Limb (tissue), 2 donors: ENCODE measurements around the gene FRY.

Experiments
- DNase-seq, 2 donors: peaks; one replicate each; pipeline ENCODE4 v3.0.0-alpha.2; 2016; ENCODE audit errors: extremely low spot score in 2 of 2

The FRY gene

GRCh38 chr13:32016119-32016518, 15.5 kb upstream of the FRY start:
- DNase-seq = no peak

GRCh38 chr13:32016631-32017030, 14.9 kb upstream of the FRY start:
- no peak for DNase-seq

GRCh38 chr13:32017474-32017873, 14.1 kb upstream of the FRY start:
- DNase-seq = no peak

GRCh38 chr13:32019612-32020233, 11.9 kb upstream of the FRY start:
- peak; percentile 62 to 67 for DNase-seq

GRCh38 chr13:32021785-32022184, 9.8 kb upstream of the FRY start:
- no peak for DNase-seq

- DNase-seq = no peak
Observed at GRCh38 chr13:32022311-32022710, 9.3 kb upstream of the FRY start.

- no peak for DNase-seq
Observed at GRCh38 chr13:32023096-32023495, 8.5 kb upstream of the FRY start.

GRCh38 chr13:32023698-32024097, 7.9 kb upstream of the FRY start:
- no peak for DNase-seq

- DNase-seq = no peak
Observed at GRCh38 chr13:32024750-32025149, 6.8 kb upstream of the FRY start.

- no peak for DNase-seq
Observed at GRCh38 chr13:32025730-32026129, 5.8 kb upstream of the FRY start.

GRCh38 chr13:32026623-32027022, 5.0 kb upstream of the FRY start:
- no peak for DNase-seq

GRCh38 chr13:32028711-32029110, 2.9 kb upstream of the FRY start:
- no peak for DNase-seq

- DNase-seq = no peak
Observed at GRCh38 chr13:32029684-32030083, 1.9 kb upstream of the FRY start.

GRCh38 chr13:32031815-32032370, 319 bp downstream of the FRY start:
- DNase-seq = no peak

- DNase-seq = no peak
Observed at GRCh38 chr13:32032759-32033158, 1.2 kb downstream of the FRY start.

- DNase-seq = no peak
Observed at GRCh38 chr13:32033744-32034143, 2.2 kb downstream of the FRY start.

GRCh38 chr13:32035716-32036115, 4.1 kb downstream of the FRY start:
- no peak for DNase-seq

GRCh38 chr13:32036126-32036695, 4.6 kb downstream of the FRY start:
- DNase-seq = no peak

- DNase-seq = no peak
Observed at GRCh38 chr13:32036757-32037156, 5.2 kb downstream of the FRY start.

- DNase-seq = no peak
Observed at GRCh38 chr13:32037471-32037870, 5.9 kb downstream of the FRY start.

GRCh38 chr13:32038343-32038742, 6.8 kb downstream of the FRY start:
- DNase-seq = no peak

- no peak for DNase-seq
Observed at GRCh38 chr13:32039056-32039455, 7.5 kb downstream of the FRY start.

- DNase-seq = no peak
Observed at GRCh38 chr13:32039528-32039927, 8.0 kb downstream of the FRY start.
